ENCODE data around the gene RCOR1.

Gene RCOR1

GRCh38 chr14:102684298-102684663 lies 91.8 kb downstream of the RCOR1 start:
- Histone ChIP-seq H3K9ac (no peak overlapping the region), H3K4me2 (no peak overlapping the region), H4K20me1 (ENCODE audit: insufficient read depth) (no peaks in the 10 kb centered on the region), H3K27ac (no peak overlapping the region), H3K4me3 (IDR thresholded peaks at IDR 0.05; ENCODE audit: insufficient read depth, low read depth, low read length) (no peak overlapping the region), H2AFZ (ENCODE audit: low read depth) (no peak overlapping the region), H3K79me2 (ENCODE audit: insufficient read depth, low read depth) (no peaks in the 10 kb centered on the region), H3K4me1 (ENCODE audit: low read depth, poor library complexity, severe bottlenecking) (no peaks in the 10 kb centered on the region), H3K36me3 (ENCODE audit: insufficient read depth) (no peaks in the 10 kb centered on the region), H3K27me3 (ENCODE audit: insufficient read depth, low read depth) (no peaks in the 10 kb centered on the region)
- no peak for TF ChIP-seq CTCF (conservative IDR thresholded peaks at IDR 0.05; ENCODE audit: low read depth, low read length)

GRCh38 chr14:102686196-102686801 lies 93.8 kb downstream of the RCOR1 start:
- H3K27ac ChIP-seq: no peak overlapping the region
- no peaks in the 10 kb centered on the region for H3K27me3 ChIP-seq (ENCODE audit: insufficient read depth, low read depth)
- H3K4me1 ChIP-seq (ENCODE audit: low read depth, poor library complexity, severe bottlenecking): no peaks in the 10 kb centered on the region
- H4K20me1 ChIP-seq (ENCODE audit: insufficient read depth): no peaks in the 10 kb centered on the region
- H3K4me3 ChIP-seq (IDR thresholded peaks at IDR 0.05; ENCODE audit: insufficient read depth, low read depth, low read length): no peak overlapping the region
- H2AFZ ChIP-seq (ENCODE audit: low read depth): no peak overlapping the region
- no peaks in the 10 kb centered on the region for H3K79me2 ChIP-seq (ENCODE audit: insufficient read depth, low read depth)
- no peak for TF ChIP-seq CTCF (conservative IDR thresholded peaks at IDR 0.05; ENCODE audit: low read depth, low read length)
- H3K4me2 ChIP-seq: no peak overlapping the region
- no peaks in the 10 kb centered on the region for H3K36me3 ChIP-seq (ENCODE audit: insufficient read depth)
- no peak overlapping the region for H3K9ac ChIP-seq

GRCh38 chr14:102688290-102688689 lies 95.8 kb downstream of the RCOR1 start:
- no peak overlapping the region for H3K27ac ChIP-seq
- H3K4me1 ChIP-seq (ENCODE audit: low read depth, poor library complexity, severe bottlenecking): no peaks in the 10 kb centered on the region
- no peak overlapping the region for H3K4me2 ChIP-seq
- no peaks in the 10 kb centered on the region for H4K20me1 ChIP-seq (ENCODE audit: insufficient read depth)
- no peak for TF ChIP-seq CTCF (conservative IDR thresholded peaks at IDR 0.05; ENCODE audit: low read depth, low read length)
- H3K79me2 ChIP-seq (ENCODE audit: insufficient read depth, low read depth): no peaks in the 10 kb centered on the region
- no peak overlapping the region for H3K9ac ChIP-seq
- H2AFZ ChIP-seq (ENCODE audit: low read depth): no peak overlapping the region
- no peaks in the 10 kb centered on the region for H3K36me3 ChIP-seq (ENCODE audit: insufficient read depth)
- no peak overlapping the region for H3K4me3 ChIP-seq (IDR thresholded peaks at IDR 0.05; ENCODE audit: insufficient read depth, low read depth, low read length)
- no peaks in the 10 kb centered on the region for H3K27me3 ChIP-seq (ENCODE audit: insufficient read depth, low read depth)

- Histone ChIP-seq H3K4me3 (IDR thresholded peaks at IDR 0.05; ENCODE audit: insufficient read depth, low read depth, low read length) (no peak overlapping the region), H4K20me1 (ENCODE audit: insufficient read depth) (no peaks in the 10 kb centered on the region), H3K9ac (no peak overlapping the region), H3K79me2 (ENCODE audit: insufficient read depth, low read depth) (no peaks in the 10 kb centered on the region), H3K27ac (no peak overlapping the region), H2AFZ (ENCODE audit: low read depth) (no peak overlapping the region), H3K4me2 (no peak overlapping the region), H3K4me1 (ENCODE audit: low read depth, poor library complexity, severe bottlenecking) (no peaks in the 10 kb centered on the region), H3K27me3 (ENCODE audit: insufficient read depth, low read depth) (no peaks in the 10 kb centered on the region), H3K36me3 (ENCODE audit: insufficient read depth) (no peaks in the 10 kb centered on the region)
- TF ChIP-seq CTCF (conservative IDR thresholded peaks at IDR 0.05; ENCODE audit: low read depth, low read length): no peak
Observed at GRCh38 chr14:102690509-102691286, 98.2 kb downstream of the RCOR1 start.

All from KMS-11 (cell line).